HG03097 (cell line): Measurements from ENCODE around the gene COL6A5.
"Not testable (repeated sequence)": the region's sequence is repeated elsewhere in the genome, so short reads cannot be mapped to it uniquely, and the experiment has no call there.

ENCODE experiments used
- ATAC-seq: cut with Tn5 transposase; IDR thresholded peaks from one replicate; pipeline ENCODE4 v1.9.1; 2021; ENCODE audit not compliant: unreplicated experiment, low FRiP score

COL6A5 gene

DNA sequence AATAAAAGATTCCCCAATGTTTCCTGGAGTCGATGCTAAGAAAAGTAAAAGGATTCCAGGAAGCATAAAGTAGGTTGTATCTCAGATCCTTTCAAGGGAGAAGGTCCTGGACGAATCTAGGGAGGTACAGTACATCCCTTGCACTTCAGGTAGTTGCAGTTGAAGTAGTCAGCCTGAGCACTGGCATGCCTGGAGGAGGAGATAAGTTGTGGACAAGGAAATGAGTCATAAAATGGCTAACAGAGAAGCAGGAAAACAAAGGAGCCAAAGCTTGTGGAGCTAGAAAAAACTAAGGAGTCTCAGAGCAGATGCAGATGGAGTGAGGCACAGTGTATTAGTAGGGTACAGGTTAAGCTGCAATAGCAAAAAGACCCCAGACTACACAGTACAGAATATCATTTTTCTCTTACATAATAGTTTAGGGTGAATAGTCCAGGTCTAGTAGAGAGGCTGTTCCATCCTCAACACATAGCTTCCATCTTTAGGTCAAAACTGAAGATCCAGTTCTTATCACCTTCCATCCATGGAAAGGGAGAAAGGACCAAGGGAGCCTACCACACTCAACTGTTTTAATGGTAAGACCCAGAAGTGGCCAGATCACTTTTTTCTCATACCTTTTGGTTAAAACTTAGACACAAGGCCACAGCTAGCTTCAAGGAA lies 41.3 kb downstream of the COL6A5 start:
- ATAC-seq = no peak

DNA sequence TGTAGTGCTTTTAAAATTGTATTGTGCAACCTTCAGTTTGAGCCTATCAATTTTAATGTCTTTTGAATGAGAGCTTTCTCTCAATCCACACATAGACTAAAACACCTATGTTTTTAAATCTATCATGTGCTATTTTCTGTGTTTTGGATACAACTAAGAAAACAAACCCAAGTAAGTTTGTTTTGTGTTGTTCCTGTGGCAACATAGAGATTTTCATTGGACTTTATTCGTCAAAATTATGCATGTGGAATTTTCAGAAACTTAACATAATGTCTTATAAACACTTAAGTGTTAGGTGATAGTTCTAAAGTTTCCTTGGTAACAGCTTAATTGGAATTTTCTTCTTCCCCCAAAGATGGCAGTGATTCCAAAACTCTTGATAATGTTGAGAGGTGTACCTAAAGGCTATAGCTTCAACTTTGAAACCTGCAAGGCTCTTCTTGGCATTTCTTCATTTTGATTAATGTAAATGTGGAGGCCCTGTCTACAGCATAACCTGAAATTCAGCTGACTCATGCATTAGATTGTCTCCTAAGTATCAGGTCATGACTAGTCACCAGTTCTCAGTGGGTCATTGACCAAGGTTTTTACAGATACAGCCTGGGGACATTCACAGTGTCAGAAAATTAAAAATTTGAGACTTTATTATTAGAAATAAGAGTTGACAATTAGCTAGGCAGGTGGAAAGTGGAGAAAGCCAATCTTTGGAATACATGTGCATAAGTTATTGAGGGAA lies 44.4 kb downstream of the COL6A5 start:
- ATAC-seq = no peak

DNA sequence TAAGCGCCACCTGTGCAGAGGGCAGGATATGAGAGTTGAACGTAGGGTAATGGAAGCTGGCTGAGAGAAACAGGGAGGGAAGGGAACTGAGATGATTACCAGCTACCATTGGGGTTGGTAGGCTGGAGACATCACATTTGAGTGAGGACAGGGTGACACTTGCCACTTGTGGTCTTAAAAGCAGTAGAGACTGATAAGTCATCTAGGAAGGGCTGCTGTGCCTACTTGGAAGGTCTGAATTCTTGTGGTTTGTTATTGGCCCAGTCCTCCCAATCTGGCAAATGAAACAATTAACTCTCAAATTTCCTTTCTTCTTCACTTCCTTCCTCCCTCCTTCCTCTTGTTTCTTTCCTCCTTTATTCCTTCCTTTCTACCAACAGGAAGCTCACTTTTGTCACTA lies 46.8 kb downstream of the COL6A5 start:
- no peak for ATAC-seq

- no peak for ATAC-seq
Measured at GRCh38 chr3:130393594-130393993, 48.1 kb downstream of the COL6A5 start.

DNA sequence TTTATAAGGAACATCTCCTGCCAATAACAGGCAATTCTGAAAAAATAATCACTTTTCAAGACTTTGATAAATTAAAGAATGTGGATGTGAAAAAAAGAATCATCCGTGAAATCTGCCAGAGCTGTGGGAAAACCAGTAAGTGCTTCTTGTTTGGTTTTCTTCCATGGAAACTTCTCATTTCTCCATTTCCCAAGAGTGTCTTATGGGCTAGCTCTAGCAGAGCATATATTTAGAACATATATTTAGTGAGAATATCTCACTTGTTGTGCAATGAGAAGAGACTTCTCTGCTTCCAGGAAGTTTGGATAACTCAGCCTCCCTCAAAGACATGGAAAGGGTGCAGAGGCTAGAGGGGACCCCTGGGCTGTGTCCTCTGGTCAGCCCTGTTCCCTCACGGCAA lies 49.9 kb downstream of the COL6A5 start:
- ATAC-seq = no peak

GRCh38 chr3:130395916-130396315 lies 50.4 kb downstream of the COL6A5 start:
- no peak for ATAC-seq

- no peak for ATAC-seq
Measured at GRCh38 chr3:130404401-130404800, 58.9 kb downstream of the COL6A5 start.

DNA sequence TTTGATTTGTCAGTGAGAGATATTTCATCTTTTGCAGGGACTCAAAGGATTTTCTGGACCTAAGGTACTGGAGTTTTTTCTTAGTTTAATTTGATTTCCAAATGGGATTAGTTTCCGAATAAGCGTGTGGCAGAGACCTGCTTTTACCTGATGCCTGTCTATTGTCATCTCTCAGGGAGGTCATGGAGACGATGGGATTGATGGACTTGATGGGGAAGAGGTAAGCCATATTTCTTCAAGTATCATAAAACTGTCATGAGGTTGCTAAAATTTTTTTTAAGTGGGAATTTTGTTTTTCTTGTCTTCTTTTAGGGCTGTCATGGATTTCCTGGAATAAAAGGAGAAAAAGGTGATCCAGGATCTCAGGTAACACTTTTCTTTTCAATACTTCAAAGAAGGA lies 60.5 kb downstream of the COL6A5 start:
- ATAC-seq = no peak

DNA sequence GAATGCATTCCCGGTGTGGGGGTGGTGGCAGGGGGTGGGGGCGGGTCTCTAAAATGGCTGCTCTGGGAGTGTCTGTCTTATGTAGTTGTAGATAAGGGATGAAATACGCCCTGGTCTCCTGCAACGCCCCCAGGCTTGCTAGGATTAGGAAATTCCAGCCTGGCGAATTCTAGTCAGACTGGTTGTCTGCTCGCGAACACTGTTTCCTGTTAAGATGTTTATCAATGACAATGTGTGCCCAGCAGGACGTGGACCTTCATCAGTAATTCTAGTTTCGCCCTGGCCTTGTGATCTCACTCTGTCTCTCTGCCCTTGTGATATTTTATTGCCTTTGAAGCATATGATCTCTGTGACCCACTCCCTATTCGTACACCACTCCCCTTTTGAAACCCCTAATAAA lies 62.8 kb downstream of the COL6A5 start:
- ATAC-seq = not testable (repeated sequence)

GRCh38 chr3:130411320-130411719 lies 65.8 kb downstream of the COL6A5 start:
- no peak for ATAC-seq

- ATAC-seq = no peak
Measured at GRCh38 chr3:130412991-130413560, 67.6 kb downstream of the COL6A5 start.

DNA sequence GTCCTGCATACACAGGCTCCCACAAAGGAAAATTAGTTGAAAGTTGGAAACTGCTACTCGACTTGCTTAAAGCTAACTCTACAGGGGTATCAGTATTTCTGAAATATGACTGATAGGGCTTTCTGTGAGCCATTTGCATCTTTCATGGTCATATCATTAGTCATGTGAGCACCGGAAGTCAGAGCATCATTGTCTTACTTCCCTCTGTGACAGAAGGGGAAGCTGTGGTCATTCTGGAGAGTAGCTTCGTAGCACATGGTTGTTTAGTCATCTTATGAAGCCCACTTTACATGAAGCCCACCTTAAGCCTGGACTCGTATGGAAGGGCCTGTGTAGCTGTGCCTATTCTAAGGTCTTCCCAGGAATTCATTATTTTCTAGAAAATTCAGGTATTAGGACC lies 69.0 kb downstream of the COL6A5 start:
- ATAC-seq = no peak

DNA sequence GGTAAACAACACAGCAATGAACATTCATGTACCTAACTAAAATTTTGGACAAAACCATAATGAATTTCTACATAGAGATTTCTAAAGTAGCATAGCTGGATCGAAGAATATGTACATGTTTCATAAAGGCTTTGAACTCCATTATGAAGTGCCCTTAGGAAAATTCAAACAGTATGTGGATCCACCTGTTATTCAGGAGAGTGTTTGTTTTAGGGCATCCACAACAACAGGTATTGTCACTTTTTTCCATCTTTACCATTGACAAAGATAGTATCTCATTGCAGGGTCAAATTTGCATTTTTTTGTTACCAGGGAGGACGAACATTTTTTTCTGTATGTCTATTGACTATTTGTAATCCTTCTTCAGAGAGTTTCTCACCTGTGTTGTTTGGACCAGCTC lies 75.0 kb downstream of the COL6A5 start:
- no peak for ATAC-seq

DNA sequence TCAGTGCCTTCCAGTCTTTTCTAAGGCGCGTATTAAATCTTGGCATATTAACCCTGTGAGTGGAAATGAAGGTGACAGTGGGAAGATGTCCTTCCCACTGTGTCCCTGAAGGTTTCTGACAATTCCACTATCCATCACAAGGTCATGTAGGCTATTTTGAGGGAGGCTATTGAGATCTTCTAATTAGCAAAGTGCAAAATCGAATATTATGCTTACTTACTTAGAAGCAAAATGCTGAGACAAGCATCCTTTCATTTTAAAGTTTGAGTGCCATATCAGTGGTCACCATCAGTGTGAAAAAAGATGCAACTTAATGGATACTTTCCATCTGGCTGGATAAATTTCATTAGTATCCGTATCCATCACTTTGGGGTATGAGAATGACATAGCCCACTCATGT lies 77.6 kb downstream of the COL6A5 start:
- no peak for ATAC-seq

GRCh38 chr3:130424837-130425236 lies 79.4 kb downstream of the COL6A5 start:
- no peak for ATAC-seq

GRCh38 chr3:130425484-130425883 lies 80.0 kb downstream of the COL6A5 start:
- ATAC-seq = no peak

DNA sequence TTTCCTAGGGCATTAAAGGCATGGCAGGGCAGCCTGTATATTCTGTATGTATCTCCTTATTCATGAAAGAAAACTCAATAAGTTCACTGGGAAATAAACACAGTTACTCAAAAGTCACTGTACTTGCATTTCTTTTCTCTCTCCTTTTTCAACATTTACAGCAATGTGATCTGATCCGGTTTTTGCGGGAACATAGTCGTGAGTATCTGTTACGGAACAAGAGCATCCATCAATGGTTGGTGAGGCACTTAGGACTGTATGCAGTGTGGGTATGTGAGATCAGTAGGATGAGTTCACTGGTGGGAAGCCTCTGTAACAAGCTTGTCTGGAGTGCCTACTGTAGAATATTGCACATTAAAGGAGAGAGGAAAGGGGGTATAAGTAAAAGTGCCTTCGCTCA lies 80.7 kb downstream of the COL6A5 start:
- no peak for ATAC-seq

DNA sequence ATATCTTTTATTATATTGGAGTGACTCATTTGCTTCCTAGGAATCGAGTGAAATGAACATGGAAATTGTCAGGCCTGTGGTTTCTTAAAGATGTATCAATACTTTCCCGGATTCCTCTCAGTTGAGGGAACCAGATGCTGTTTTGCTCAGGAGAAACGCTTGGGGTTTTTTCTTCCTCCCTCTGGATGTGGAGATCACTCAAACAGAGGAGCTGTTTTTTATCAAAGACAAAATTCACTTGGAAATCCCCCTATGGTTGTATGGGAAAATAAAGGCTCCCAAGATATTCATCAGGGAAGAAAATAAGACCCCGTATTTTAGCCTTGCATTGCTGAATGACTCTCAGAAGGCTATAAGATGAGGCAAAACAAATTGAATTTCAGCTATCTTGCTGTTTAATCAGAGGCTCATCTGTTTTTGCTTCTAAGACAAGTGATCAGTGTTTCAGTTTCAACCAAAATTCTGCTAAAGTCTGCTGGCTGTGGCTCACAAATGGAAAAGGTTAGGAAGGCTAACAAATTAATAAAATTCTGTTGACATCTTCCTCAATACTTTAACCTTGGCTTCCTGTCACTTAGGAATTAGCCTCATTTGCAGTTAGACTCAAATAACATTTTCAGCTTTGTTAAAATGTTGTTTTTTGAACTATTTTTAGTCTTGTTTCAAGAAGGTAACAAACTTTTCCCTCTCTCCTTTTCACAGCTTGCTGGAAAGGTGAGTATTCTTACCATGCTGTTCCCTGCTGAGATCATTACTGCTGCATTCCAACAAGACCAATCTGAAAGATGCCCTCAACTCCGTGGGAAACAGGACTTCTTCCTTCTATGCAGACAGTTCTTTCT lies 83.6 kb downstream of the COL6A5 start:
- ATAC-seq = no peak

- no peak for ATAC-seq
Measured at GRCh38 chr3:130429713-130430023, 84.2 kb downstream of the COL6A5 start.

DNA sequence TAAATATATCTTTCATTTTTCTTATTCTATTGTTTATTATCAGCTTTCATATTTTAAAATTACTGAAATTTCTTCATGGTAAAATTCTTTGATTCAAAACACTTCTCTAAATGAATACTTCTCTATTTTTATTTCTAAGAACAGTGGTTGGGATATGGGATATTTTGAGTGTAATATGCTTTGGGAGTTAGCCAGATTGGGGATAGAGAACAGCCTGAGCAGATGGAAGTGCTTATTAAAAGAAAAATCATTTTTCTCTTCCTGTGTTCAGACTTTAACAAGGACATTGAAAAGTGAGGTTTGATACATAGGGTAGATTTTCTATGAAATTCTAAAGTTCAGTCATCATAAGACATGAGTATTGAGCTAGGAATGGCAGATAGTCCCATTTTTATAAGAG lies 84.8 kb downstream of the COL6A5 start:
- ATAC-seq = no peak

DNA sequence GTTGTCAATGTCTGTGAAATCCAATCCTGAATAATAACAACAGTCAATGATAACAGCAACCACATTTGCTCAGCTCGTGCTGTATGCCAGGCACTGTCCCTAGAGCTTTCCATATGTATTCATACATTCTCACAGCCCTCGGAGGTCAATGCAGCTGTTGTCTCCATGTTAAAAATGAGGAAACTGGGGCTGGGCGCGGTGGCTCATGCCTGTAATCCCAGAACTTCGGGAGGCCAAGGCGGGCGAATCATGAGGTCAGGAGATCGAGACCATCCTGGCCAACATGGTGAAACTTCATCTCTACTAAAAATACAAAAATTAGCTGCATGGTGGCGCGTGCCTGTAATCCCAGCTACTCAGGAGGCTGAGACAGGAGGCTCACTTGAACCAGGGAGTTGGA lies 86.6 kb downstream of the COL6A5 start:
- not testable (repeated sequence) for ATAC-seq
